Measurements from ENCODE around the gene COQ2.

DNA sequence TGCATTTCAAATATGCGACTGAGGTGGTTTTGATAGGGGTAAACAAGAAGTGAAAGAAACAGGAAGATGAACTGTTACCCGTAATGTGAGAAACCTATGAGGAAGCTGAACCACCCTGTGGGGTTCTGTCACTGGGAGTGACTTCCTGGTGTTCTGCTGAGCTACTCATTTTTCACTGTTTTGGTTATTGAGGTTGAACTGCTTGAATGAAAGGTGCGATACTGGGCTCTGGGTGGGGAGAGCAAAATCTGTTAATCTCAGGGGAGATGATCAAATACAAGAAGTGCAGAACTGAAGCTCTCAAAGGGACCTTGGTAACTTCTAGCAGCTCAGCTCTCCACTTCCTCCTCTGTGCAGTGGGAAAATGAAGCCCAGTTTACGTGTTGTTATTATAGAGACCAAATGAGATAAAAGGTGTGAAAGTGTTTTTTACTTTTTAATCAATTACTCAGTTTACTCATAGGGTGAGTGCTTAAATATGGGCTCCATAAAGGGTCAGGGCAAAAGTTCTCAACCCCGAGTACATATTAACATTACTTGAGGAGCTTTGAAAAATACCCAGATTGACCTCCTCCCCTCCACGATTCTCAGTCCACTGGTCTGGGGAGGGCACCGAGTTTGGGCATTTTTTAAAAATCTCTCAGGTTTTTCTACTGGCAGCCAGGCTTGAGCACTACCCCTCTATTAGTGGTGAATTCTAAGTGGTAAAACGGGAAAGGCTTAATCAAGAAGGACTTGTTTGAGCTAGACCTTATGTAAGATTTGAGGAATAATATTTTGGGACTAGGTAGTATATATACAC is 66.7 kb downstream of the COQ2 start:
- no peak for TF ChIP-seq POLR2A (IDR thresholded peaks at IDR 0.05)
- TF ChIP-seq, protein P1, sequence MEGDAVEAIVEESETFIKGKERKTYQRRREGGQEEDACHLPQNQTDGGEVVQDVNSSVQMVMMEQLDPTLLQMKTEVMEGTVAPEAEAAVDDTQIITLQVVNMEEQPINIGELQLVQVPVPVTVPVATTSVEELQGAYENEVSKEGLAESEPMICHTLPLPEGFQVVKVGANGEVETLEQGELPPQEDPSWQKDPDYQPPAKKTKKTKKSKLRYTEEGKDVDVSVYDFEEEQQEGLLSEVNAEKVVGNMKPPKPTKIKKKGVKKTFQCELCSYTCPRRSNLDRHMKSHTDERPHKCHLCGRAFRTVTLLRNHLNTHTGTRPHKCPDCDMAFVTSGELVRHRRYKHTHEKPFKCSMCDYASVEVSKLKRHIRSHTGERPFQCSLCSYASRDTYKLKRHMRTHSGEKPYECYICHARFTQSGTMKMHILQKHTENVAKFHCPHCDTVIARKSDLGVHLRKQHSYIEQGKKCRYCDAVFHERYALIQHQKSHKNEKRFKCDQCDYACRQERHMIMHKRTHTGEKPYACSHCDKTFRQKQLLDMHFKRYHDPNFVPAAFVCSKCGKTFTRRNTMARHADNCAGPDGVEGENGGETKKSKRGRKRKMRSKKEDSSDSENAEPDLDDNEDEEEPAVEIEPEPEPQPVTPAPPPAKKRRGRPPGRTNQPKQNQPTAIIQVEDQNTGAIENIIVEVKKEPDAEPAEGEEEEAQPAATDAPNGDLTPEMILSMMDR (IDR thresholded peaks at IDR 0.05): no peak

Measured in heart left ventricle (tissue), 13 donors.